AG20443 (cell line): Measurements from ENCODE around the gene SAMD3.
"Not testable (repeated sequence)": the region's sequence is repeated elsewhere in the genome, so short reads cannot be mapped to it uniquely, and the experiment has no call there.

ENCODE experiments used
- DNase-seq: peaks from one replicate; pipeline ENCODE4 v3.0.0; 2012; ENCODE audit warnings: low spot score, mixed read lengths

SAMD3 gene

GRCh38 chr6:130173377-130174004 is 49.3 kb downstream of the SAMD3 start:
- not testable (repeated sequence) for DNase-seq

DNA sequence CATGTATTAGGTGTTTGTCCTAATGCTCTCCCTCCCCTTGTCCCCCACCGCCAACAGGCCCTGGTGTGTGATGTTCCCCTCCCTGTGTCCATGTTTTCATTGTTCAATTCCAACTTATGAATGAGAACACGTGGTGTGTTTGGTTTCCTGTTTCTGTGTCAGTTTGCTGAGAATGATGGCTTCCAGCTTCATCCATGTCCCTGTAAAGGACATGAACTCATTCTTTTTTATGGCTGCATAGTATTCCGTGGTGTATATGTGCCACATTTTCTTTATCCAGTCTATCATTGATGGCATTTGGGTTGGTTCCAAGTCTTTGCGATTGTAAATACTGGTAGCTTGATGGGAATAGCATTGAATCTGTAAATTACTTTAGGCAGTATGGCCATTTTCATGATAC is 52.6 kb downstream of the SAMD3 start:
- not testable (repeated sequence) for DNase-seq

DNA sequence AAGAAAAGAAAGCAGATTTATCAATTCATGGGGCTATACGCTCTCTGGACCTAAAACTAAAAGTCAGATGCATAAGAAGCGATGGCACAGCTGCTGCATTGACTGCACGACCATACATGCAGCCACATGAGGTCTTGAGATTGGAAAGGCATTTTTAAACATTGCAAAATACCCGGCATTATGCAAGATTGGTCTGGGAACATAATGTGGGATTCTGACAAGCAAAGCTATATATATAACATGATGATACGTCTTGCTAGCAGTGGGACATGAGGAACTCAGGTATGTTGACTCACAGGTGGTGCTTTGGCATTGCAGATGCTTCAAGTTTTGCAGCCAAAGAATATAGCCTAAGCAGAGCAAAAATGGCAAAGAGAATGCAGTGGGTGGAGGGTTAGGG is 55.1 kb downstream of the SAMD3 start:
- DNase-seq, result peak; percentile 23

GRCh38 chr6:130164251-130164650 is 58.5 kb downstream of the SAMD3 start:
- no peak for DNase-seq

DNA sequence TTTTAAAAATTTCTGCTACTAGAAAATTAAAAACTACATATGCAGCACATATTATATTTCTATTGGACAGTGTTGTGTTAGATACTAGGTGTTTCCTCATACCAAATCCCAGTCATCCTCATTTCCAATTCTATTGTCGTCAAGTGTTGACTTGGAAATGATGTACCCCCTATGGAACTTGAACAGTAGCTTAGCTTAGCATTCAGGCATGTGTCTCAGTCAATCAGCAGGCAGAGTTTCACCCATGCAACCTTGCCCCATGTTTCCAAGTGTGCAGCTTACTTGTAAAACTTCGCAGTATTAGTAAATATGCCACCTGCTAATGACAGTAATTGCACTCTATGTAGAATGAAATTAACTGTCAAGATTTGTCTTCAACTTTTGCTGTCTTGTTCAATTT is 59.5 kb downstream of the SAMD3 start:
- DNase-seq, result no peak

GRCh38 chr6:130162421-130162820 is 60.3 kb downstream of the SAMD3 start:
- DNase-seq, result no peak

- DNase-seq, result no peak
Observed at GRCh38 chr6:130161683-130162404, 60.9 kb downstream of the SAMD3 start.

DNA sequence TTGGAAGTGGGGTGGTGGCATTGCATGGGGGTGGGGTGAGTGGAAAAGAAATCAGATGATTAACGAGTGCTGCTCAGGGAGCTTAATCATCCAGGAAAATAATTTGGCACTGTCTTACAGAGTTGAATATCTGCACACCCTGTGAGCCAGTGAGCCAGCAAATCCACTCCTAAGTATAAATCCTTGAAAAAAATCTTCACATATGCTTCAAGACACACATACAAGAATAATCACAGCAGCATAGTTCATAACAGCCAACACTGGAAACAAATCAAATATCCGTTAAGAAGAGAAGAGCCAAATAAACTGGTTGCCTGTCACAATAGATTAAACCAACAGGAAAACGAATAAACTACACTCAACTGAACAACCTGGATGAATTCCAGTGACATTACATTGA is 62.8 kb downstream of the SAMD3 start:
- DNase-seq, result no peak

DNA sequence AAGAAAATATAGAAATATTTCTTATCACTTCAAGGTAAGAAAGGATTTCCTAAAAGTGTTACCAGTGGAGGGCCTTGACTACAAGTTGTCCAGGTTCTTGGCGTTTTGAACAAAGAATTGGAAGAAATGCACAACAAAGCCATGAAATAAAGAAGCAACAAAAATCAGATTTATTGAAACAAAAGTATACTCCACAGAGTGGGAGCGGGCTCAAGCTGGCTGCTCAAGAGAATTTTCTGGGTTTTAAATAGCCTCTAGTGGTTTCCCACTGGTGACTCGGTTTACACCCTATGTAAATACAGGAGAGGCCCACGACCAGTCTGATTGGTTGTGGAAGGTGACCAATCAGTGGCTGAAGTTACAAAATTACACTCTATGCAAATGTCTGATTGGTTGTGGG is 64.2 kb downstream of the SAMD3 start:
- DNase-seq, result no peak

GRCh38 chr6:130158056-130158455 is 64.7 kb downstream of the SAMD3 start:
- DNase-seq, result no peak

GRCh38 chr6:130156908-130157307 is 65.8 kb downstream of the SAMD3 start:
- DNase-seq, result no peak

GRCh38 chr6:130152908-130153510 is 69.7 kb downstream of the SAMD3 start:
- no peak for DNase-seq

DNA sequence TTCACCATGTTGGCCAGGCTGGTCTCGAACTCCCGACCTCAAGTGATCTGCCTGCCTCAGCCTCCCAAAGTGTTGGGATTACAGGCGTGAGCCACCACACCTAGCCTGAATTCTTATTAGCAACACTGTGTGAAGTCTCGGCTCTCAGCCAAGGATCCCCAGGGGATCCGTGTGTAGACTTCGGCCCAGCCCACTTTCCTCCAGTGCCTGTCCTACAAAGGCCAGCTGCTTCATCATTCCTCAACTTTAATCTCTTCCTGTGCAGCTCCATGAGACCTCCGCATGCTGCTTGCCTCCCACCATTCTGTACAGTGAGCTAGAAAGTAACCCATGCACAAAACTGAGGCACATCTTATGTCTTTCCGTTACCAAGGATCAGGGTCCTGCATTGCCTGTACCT is 71.8 kb downstream of the SAMD3 start:
- no peak for DNase-seq

DNA sequence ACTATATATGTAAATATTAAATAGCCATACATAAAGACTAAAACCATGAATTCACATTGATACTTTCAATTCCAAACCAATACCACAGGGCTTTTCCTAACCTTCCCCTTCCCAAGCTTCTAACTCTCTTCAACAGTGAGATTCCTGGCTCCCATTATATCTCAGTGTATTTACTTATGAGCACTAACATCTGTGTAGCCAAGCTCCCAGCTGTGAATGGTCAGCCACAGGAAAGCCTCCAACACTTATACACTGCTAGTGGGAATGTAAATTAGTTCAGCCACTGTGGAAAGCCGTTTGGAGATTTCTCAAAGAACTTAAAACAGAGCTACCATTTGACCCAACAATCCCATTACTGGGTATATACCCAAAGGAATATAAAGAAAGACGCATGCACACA is 73.7 kb downstream of the SAMD3 start:
- DNase-seq, result not testable (repeated sequence)

GRCh38 chr6:130148181-130148580 is 74.6 kb downstream of the SAMD3 start:
- DNase-seq, result no peak

- no peak for DNase-seq
Observed at GRCh38 chr6:130147111-130147510, 75.6 kb downstream of the SAMD3 start.

DNA sequence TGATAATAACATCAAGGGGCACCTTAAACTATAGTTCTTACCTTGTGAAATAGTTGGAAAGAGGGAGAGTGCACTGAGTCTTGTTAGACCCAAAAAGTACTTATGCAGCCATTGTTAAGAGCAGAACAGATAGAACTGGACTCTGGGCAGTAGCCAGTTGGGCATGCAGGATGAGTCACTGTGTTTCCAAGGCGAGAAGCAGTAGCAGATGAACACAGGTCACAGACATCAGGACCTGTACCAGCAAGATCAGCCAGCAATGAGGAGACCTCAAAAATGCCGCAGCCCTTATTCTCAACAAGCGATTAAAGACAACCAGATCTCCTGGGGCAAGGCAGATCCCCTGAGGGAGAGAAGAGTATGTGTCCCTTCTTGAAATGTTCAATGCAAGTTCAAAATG is 79.0 kb downstream of the SAMD3 start:
- peak; percentile 63 for DNase-seq

- no peak for DNase-seq
Observed at GRCh38 chr6:130140084-130140483, 82.7 kb downstream of the SAMD3 start.

DNA sequence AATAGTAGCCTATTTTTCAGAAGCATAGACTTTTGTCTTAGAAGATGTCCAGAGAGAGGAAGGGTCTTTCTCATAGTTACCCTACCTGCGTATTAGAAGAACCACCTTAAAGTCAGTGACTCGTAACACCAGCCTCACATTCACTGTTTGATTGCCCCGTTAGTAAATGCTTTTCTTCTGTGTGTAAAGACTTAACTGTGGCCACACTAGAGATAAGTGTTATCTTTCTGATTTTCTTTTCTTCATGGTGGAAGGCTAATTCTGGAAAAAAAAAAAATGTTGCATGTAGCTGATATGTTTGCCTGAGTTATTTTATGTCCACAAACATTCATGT is 83.9 kb downstream of the SAMD3 start:
- DNase-seq, result no peak

DNA sequence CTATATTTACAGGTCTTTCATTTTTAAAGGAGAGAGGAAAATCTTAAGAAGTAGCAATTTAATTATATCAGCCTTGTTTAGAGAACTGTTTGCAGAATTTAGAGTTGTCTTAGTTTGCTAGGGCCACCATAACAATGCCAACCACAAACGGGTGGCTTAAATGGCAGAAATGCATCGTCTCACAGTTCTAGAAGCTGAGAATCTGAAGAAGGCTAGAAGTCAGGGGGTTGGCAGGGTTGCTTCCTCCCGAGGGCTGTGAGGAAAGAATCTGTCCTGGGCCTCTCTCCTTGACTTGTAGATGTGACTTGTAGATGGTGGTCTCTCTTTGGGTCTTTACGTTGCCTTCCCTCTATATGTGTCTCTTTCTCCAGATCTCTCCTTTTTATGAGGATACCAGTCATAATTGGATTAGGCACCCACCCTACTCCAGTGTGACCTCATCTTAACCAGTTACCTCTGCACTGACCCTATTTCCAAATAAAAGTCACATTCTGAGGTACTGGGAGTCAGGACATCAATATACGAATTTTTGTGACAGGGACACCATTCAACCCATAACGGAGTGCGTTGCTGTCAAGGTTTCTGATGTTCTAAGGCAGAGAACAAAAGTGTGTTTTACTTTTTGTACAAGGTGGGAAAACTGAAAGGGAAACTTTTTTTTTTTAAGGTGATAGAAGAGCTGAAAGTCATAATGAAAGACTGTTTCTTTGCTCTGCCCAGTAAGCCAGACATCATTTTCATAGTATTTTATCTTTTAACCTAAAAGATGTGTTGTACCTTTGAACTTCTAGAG is 84.4 kb downstream of the SAMD3 start:
- no peak for DNase-seq

DNA sequence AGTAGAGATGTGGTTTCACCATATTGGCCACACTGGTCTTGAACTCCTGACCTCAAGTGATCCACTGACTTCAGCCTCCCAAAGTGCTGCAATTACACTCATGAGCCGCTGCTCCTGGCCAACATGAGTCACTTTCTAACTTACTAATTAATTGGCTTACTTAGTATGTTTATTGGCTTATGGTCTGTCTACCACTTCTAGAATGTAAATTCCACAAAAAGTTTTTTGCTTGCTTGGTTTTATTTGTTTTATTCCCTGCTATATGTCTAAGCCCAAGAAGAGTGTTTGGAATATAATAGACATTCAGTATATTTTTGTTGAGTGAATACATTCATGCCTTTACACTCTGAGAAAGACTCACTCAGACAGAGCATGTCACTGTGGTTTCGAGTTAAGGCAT is 86.0 kb downstream of the SAMD3 start:
- DNase-seq, result no peak

- DNase-seq, result no peak
Observed at GRCh38 chr6:130134582-130134981, 88.2 kb downstream of the SAMD3 start.

DNA sequence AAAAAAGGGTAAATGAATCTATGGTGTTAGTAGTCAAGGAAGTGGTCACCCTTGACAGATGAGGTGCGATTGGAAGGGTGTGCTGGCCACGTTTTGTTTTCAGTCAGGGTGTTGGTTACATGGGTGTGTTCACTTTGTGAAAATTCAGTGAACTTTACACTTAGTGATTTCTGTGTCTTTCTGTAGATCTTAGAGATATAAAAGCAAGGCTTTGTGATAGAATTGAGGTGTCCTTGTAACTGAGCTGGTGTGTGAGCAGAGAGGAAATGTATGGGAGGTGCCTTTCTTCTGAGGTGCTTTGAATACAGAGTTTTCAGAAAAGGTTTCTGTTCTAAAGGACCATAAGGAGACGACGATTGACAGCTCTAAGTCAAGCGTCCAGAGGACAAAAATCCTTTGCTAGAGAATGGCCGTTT is 90.5 kb downstream of the SAMD3 start:
- no peak for DNase-seq
